ENCODE measurements around the gene ADAT3. TPM values are rescaled to one million over a fixed set of nuclear protein-coding genes. Genes with fewer than 3 reads are reported as not detected.

The ADAT3 gene
- total RNA-seq, 1 experiment from 2014 or later = 6.9 TPM

DNA sequence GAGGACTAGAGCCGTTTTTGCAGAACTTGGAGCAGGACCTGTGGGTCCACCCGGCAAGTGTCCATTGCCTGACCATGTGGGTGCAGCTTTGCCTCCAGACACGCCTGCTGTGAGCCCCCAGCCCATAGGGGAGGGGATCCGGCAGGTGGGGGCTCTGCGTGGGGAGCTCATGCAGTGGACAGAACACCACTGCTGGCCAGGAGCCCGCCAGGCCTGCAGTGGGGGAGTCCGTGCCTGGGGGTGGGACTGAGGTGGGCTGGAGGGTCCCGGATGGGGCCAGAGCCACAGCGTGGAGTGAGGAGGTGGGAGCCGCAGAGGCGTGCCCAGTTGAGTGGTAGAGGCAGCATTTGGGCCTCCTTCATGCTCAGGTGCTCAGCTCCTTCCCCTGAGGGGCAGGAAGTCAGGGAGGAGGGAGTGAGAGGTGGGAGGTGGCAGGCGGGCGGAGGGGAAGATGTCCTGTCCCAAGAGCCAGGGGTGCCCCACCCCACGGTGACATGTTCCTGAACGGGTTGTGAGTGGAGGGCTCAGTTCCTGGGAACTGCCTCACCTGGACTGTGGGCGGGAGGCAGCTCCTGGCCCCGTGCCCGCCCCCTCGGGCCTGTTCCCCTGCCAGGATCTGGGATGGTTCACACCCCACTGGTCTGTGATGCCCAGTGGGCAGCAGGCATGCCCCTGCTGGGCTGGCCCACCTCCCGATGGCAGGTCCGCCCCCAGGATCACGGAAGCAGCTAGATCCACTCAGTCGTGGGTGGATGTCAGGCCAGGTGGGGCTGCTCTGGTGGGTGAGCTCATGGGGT is 8.8 kb downstream of the ADAT3 start:
- Mint-ChIP-seq H3K9me3 (ENCODE audit: unreplicated experiment) (no peaks in the 10 kb centered on the region), H3K27ac (ENCODE audit: low read depth, unreplicated experiment) (no peak overlapping the region), H3K4me3 (ENCODE audit: unreplicated experiment) (no peak overlapping the region), H3K36me3 (ENCODE audit: insufficient read depth, unreplicated experiment) (peaks cover 17% of the 10 kb centered on the region), H3K4me1 (ENCODE audit: insufficient read depth, unreplicated experiment) (peaks cover 6% of the 10 kb centered on the region), H3K27me3 (ENCODE audit: insufficient read depth, unreplicated experiment) (no peaks in the 10 kb centered on the region)
- CTCF ChIA-PET = interaction anchor here (0.6 to 2.7 kb wide), 4 partner anchors 12 to 61 kb away, joined by 3 to 17 read pairs (median 3); no protein-coding TSS in a partner anchor
- DNase-seq (ENCODE audit: unreplicated experiment) = peak; percentile 38
- intact Hi-C loops (cut with micrococcal nuclease) = no loop called here
- BruUV-seq (replicated peaks) = no TSS peak
- POLR2A ChIA-PET = no interaction called here
- TF ChIP-seq, protein P1, sequence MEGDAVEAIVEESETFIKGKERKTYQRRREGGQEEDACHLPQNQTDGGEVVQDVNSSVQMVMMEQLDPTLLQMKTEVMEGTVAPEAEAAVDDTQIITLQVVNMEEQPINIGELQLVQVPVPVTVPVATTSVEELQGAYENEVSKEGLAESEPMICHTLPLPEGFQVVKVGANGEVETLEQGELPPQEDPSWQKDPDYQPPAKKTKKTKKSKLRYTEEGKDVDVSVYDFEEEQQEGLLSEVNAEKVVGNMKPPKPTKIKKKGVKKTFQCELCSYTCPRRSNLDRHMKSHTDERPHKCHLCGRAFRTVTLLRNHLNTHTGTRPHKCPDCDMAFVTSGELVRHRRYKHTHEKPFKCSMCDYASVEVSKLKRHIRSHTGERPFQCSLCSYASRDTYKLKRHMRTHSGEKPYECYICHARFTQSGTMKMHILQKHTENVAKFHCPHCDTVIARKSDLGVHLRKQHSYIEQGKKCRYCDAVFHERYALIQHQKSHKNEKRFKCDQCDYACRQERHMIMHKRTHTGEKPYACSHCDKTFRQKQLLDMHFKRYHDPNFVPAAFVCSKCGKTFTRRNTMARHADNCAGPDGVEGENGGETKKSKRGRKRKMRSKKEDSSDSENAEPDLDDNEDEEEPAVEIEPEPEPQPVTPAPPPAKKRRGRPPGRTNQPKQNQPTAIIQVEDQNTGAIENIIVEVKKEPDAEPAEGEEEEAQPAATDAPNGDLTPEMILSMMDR (IDR thresholded peaks at IDR 0.05; ENCODE audit: unreplicated experiment) = no peak

DNA sequence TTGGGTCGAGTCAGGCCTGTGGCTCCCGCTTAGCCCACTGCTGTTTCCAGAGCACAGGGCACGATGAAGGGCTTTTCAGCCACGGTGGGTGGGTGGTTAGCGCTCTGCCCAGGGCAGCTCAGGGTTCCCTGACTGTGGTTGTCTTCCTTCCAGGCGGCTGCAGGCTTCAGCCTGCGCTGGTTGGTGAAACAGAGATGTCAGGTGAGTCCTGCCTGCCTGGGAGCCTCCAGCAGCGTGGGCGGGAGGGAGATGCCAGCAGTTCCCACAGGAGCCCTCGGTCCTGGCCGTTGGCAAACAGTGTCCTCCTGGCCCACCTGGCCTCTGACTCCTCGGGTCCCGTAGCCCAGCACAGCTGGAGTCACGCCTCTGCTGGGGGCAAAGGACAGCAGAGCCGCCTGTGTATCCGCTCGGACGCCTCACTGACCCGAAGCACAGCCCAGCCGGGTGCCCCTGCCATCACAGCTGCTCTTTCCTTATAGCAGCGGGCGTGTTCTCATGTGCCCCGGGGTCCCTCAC is 9.7 kb downstream of the ADAT3 start:
- ChIA-PET POLR2A (interaction anchor here (0.5 kb wide), 1 partner anchor 46 kb away, joined by 3 read pairs; no protein-coding TSS in a partner anchor), CTCF (interaction anchor here (0.6 to 2.7 kb wide), 3 partner anchors 14 to 62 kb away, joined by 3 to 17 read pairs (median 3); no protein-coding TSS in a partner anchor)
- Mint-ChIP-seq H3K4me1 (ENCODE audit: insufficient read depth, unreplicated experiment) (peaks cover 6% of the 10 kb centered on the region), H3K27me3 (ENCODE audit: insufficient read depth, unreplicated experiment) (no peaks in the 10 kb centered on the region), H3K9me3 (ENCODE audit: unreplicated experiment) (no peaks in the 10 kb centered on the region), H3K36me3 (ENCODE audit: insufficient read depth, unreplicated experiment) (peaks cover 26% of the 10 kb centered on the region), H3K4me3 (ENCODE audit: unreplicated experiment) (no peak overlapping the region), H3K27ac (ENCODE audit: low read depth, unreplicated experiment) (no peak overlapping the region)
- DNase-seq (ENCODE audit: unreplicated experiment) = no peak
- BruUV-seq (replicated peaks) = no TSS peak
- TF ChIP-seq, protein P1 (IDR thresholded peaks at IDR 0.05; ENCODE audit: unreplicated experiment) = no peak
- intact Hi-C loops (cut with micrococcal nuclease) = no loop called here

DNA sequence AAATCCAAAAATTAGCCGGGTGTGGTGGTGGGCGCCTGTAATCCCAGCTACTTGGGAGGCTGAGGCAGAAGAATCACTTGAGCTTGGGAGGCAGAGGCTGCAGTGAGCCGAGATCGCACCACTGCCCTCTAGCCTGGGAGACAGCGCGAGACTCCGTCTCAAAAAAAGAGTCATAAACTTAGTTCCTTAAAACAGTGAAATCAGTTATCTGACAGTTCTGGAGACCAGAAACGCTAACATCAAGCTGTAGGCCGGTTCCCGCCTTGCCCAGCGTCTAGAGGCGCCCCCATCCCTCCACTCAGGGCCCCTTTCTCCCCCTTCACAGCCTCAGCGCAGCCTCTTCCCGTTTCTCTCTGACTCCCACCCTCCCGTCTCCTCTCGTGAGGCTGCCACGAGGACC is 11.9 kb downstream of the ADAT3 start:
- intact Hi-C loops (cut with micrococcal nuclease) = no loop called here
- CTCF ChIA-PET = no interaction called here
- no TSS peak for BruUV-seq (replicated peaks)

DNA sequence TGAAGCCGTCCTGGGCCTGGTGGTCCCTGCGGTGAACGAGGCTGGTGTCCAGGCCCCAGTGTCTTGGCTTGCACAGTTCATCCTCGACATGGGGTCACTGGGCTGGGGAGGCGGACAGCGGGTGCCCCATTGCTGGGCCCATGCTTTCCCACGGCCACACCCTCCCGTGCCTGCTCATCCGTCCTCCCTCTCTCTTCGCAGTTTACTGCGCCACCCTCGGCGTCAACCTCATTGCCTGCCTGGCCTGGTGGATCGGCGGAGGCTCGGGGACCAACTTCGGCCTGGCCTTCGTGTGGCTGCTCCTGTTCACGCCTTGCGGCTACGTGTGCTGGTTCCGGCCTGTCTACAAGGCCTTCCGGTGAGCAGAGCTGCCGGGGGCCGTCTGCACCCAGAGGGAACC is 12.7 kb downstream of the ADAT3 start:
- Mint-ChIP-seq H3K27ac (ENCODE audit: low read depth, unreplicated experiment) (no peak overlapping the region), H3K27me3 (ENCODE audit: insufficient read depth, unreplicated experiment) (no peaks in the 10 kb centered on the region), H3K4me1 (ENCODE audit: insufficient read depth, unreplicated experiment) (no peaks in the 10 kb centered on the region), H3K9me3 (ENCODE audit: unreplicated experiment) (no peaks in the 10 kb centered on the region), H3K36me3 (ENCODE audit: insufficient read depth, unreplicated experiment) (peaks cover 51% of the 10 kb centered on the region), H3K4me3 (ENCODE audit: unreplicated experiment) (no peak overlapping the region)
- ChIA-PET CTCF (no interaction called here), POLR2A (no interaction called here)
- BruUV-seq (replicated peaks) = no TSS peak
- intact Hi-C loops (cut with micrococcal nuclease) = no loop called here
- no peak for DNase-seq (ENCODE audit: unreplicated experiment)
- TF ChIP-seq, protein P1 (IDR thresholded peaks at IDR 0.05; ENCODE audit: unreplicated experiment) = no peak

More for the DNA sequence above, 11.9 kb downstream of the ADAT3 start:
- POLR2A ChIA-PET = no interaction called here
- no peaks in the 10 kb centered on the region for H3K27me3 Mint-ChIP-seq (ENCODE audit: insufficient read depth, unreplicated experiment)
- TF ChIP-seq, protein P1 (IDR thresholded peaks at IDR 0.05; ENCODE audit: unreplicated experiment) = no peak
- peaks cover 45% of the 10 kb centered on the region for H3K36me3 Mint-ChIP-seq (ENCODE audit: insufficient read depth, unreplicated experiment)
- DNase-seq (ENCODE audit: unreplicated experiment) = no peak
- no peak overlapping the region for H3K4me3 Mint-ChIP-seq (ENCODE audit: unreplicated experiment)
- H3K9me3 Mint-ChIP-seq (ENCODE audit: unreplicated experiment) = no peaks in the 10 kb centered on the region
- no peaks in the 10 kb centered on the region for H3K4me1 Mint-ChIP-seq (ENCODE audit: insufficient read depth, unreplicated experiment)
- H3K27ac Mint-ChIP-seq (ENCODE audit: low read depth, unreplicated experiment) = no peak overlapping the region
